ENCODE results near the gene TMEM219. TPM values are rescaled to one million over a fixed set of nuclear protein-coding genes. Genes with fewer than 3 reads are reported as not detected.

Gene TMEM219
- total RNA-seq, 6 experiments from 2014 or later: 49.9 to 75.9 (median 57.1) TPM

GRCh38 chr16:29986931-29987330, 25.1 kb downstream of the TMEM219 start:
- ATAC-seq (no peak), DNase-seq (peak in 1 of 3 donors; percentile 51)
- Histone ChIP-seq H3K4me1 (peaks cover 0 to 1% (median 0%) of the 10 kb centered on the region in 4 donors), H3K36me3 (peaks cover 0 to 76% (median 32%) of the 10 kb centered on the region in 4 donors), H3K9me3 (no peaks in the 10 kb centered on the region), H3K27ac (no peak overlapping the region), H3K27me3 (no peaks in the 10 kb centered on the region), H3K4me3 (no peak overlapping the region)
- WGBS (ENCODE audit: insufficient coverage, low coverage, low lambda C conversion rate, missing lambda C conversion rate): no CpG with 5 or more reads among the region's 5 CpGs
- TF ChIP-seq POLR2A (IDR thresholded peaks at IDR 0.05) (no peak), CTCF (IDR thresholded peaks at IDR 0.05) (no peak)
- intact Hi-C loops (cut with DNase I): no loop called here

GRCh38 chr16:29987371-29988085, 25.6 kb downstream of the TMEM219 start:
- H3K4me3 ChIP-seq: no peak overlapping the region
- no peak overlapping the region for H3K27ac ChIP-seq
- peak in 1 of 4 donors; percentile 8 for ATAC-seq
- WGBS (ENCODE audit: insufficient coverage, low coverage, low lambda C conversion rate, missing lambda C conversion rate): 80% methylated on average over 5 of the region's 35 CpGs
- TF ChIP-seq CTCF (IDR thresholded peaks at IDR 0.05) (no peak), POLR2A (IDR thresholded peaks at IDR 0.05) (no peak)
- intact Hi-C loops (cut with DNase I): no loop called here
- H3K9me3 ChIP-seq: no peaks in the 10 kb centered on the region
- peaks cover 0 to 4% (median 0%) of the 10 kb centered on the region in 4 donors for H3K4me1 ChIP-seq
- no peaks in the 10 kb centered on the region for H3K27me3 ChIP-seq
- DNase-seq: peak in 1 of 3 donors; percentile 44
- peaks cover 0 to 73% (median 31%) of the 10 kb centered on the region in 4 donors for H3K36me3 ChIP-seq

- Histone ChIP-seq H3K36me3 (peaks cover 0 to 71% (median 35%) of the 10 kb centered on the region in 4 donors), H3K27me3 (no peaks in the 10 kb centered on the region), H3K9me3 (no peaks in the 10 kb centered on the region), H3K4me1 (peaks cover 0 to 4% (median 0%) of the 10 kb centered on the region in 4 donors), H3K27ac (no peak overlapping the region), H3K4me3 (no peak overlapping the region)
- TF ChIP-seq POLR2A (IDR thresholded peaks at IDR 0.05): no peak
- no peak for TF ChIP-seq CTCF (IDR thresholded peaks at IDR 0.05)
- intact Hi-C loops (cut with DNase I): no loop called here
- 76% methylated on average over 9 of the region's 17 CpGs for WGBS (ENCODE audit: insufficient coverage, low coverage, low lambda C conversion rate, missing lambda C conversion rate)
- DNase-seq: peak in 1 of 3 donors; percentile 50
- ATAC-seq: no peak
Measured at GRCh38 chr16:29988346-29989075, 26.6 kb downstream of the TMEM219 start.

GRCh38 chr16:29989111-29989858, 27.4 kb downstream of the TMEM219 start:
- TF ChIP-seq POLR2A (IDR thresholded peaks at IDR 0.05): no peak
- TF ChIP-seq CTCF (IDR thresholded peaks at IDR 0.05): no peak
- H3K36me3 ChIP-seq: peaks cover 0 to 64% (median 30%) of the 10 kb centered on the region in 4 donors
- no peak overlapping the region for H3K27ac ChIP-seq
- DNase-seq: peak in 1 of 3 donors; percentile 35
- peaks cover 0 to 5% (median 0%) of the 10 kb centered on the region in 4 donors for H3K4me1 ChIP-seq
- intact Hi-C loops (cut with DNase I): no loop called here
- ATAC-seq: no peak
- whole genome bisulfite sequencing (ENCODE audit: insufficient coverage, low coverage, low lambda C conversion rate, missing lambda C conversion rate): 86% methylated on average over 14 of the region's 23 CpGs
- no peaks in the 10 kb centered on the region for H3K9me3 ChIP-seq
- no peak overlapping the region for H3K4me3 ChIP-seq
- no peaks in the 10 kb centered on the region for H3K27me3 ChIP-seq

Measured in right lobe of liver (tissue), 6 donors.